ENCODE measurements around the gene XRN2.

GRCh38 chr20:21269772-21270171 lies 33.4 kb upstream of the XRN2 start:
- no peak for TF ChIP-seq TAF1 (IDR thresholded peaks at IDR 0.05; ENCODE audit: low read depth, low read length)
- TF ChIP-seq POLR2A (IDR thresholded peaks at IDR 0.05; ENCODE audit: low read depth, low read length): no peak
- no peak for TF ChIP-seq POLR2AphosphoS5 (IDR thresholded peaks at IDR 0.05; ENCODE audit: low read depth, low read length)
- no peak for TF ChIP-seq SPI1 (IDR thresholded peaks at IDR 0.05; ENCODE audit: low read depth, low read length)
- no peak for TF ChIP-seq POU2F2 (IDR thresholded peaks at IDR 0.05; ENCODE audit: low read depth, low read length)
- TF ChIP-seq PAX5 (IDR thresholded peaks at IDR 0.05; ENCODE audit: insufficient read depth, low read length, severe bottlenecking): no peak
